Measurements from ENCODE around the gene ATF6B. TPM values are rescaled to one million over a fixed set of nuclear protein-coding genes. Genes with fewer than 3 reads are reported as not detected.

ATF6B gene
- total RNA-seq, 1 experiment from 2014 or later: 45.3 TPM

DNA sequence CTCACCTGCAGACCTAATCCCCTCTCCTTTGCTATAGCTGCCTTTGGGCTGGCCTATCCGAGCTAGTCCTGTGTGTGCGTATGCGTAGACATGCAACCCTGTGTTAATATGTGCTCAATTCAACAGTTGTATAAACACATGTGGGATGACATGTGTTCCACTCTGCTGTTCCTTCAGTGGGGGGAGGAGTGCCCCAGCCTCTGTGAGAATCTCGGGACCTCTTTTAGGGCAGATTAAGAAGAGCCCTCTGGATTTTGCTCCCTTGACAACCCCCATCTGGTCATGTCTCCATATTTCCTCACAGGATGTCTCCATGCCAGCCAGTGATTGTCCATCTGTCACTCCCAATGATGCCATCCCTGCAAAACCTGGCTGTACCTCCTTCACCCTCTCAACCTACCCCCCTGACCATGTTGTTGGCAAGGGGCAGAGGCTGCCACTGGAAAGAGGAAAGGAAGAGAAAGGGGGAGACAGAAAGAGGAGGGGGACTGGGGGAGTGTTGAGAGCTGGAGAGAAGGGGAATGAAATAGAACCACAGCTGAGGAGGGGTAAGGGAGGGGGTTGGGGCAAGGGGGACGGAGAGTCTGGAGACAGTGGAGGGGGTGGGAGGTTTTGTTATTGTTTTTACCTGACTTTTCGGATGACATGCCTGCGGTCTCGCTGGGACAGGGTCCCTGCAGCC is 23.3 kb upstream of the ATF6B start:
- H3T11ph ChIP-seq (ENCODE audit: low read length): no peak overlapping the region
- no peaks in the 10 kb centered on the region; the same call in 1 of the 2 replicates for H3K79me2 ChIP-seq (ENCODE audit: insufficient read depth, low read length)
- H3K79me1 ChIP-seq (ENCODE audit: insufficient read depth, low read depth, low read length, poor library complexity, severe bottlenecking): no peaks in the 10 kb centered on the region
- H2BK12ac ChIP-seq (ENCODE audit: insufficient read length, low read depth, low read length): no peak overlapping the region
- no peak for TF ChIP-seq CTCF (conservative IDR thresholded peaks at IDR 0.05)
- no peak overlapping the region for H3K23ac ChIP-seq (ENCODE audit: insufficient read length, low read depth, low read length)
- H3K9me3 ChIP-seq (ENCODE audit: control insufficient read depth, low read depth, low read length): no peaks in the 10 kb centered on the region
- no peak overlapping the region for H2AFZ ChIP-seq (ENCODE audit: low read length)
- Mint-ChIP-seq H3K27ac (no peak overlapping the region), H3K9me3 (no peaks in the 10 kb centered on the region; a peak in 1 of 5 replicates), H3K36me3 (ENCODE audit: insufficient read depth in 1 of 3, low read depth in 3 of 3) (peaks cover 11 to 15% (median 11%) of the 10 kb centered on the region in 3 experiments; a peak in 6 of 7 replicates), H3K4me1 (peaks cover 41 to 62% of the 10 kb centered on the region in 2 experiments), H3K4me3 (peak overlapping the region; percentile 49 to 98), H3K27me3 (ENCODE audit: low read depth) (peaks cover 4% of the 10 kb centered on the region)
- peak overlapping the region; percentile 81 for H3K4me2 ChIP-seq (ENCODE audit: insufficient read depth, insufficient read length, low read length)
- no peak overlapping the region for H3K56ac ChIP-seq (ENCODE audit: insufficient read length, low read depth, low read length)
- no peak overlapping the region for H2AK5ac ChIP-seq (ENCODE audit: insufficient read length, low read length)
- peaks cover 41% of the 10 kb centered on the region for H3K23me2 ChIP-seq (ENCODE audit: insufficient read length, low read depth, low read length, poor library complexity, severe bottlenecking)
- peaks cover 7% of the 10 kb centered on the region for H3K4me1 ChIP-seq (ENCODE audit: insufficient read depth, low read length)
- no peak overlapping the region for H2BK5ac ChIP-seq (ENCODE audit: insufficient read length, low read length)
- H3K14ac ChIP-seq (ENCODE audit: insufficient read depth, low read length): no peak overlapping the region
- H3K18ac ChIP-seq (ENCODE audit: insufficient read length, low read depth, low read length): no peak overlapping the region
- no peak overlapping the region for H4K8ac ChIP-seq (replicated peaks; ENCODE audit: insufficient read length, low read depth, low read length)
- no peaks in the 10 kb centered on the region; the same call in 1 of the 2 replicates for H3K27me3 ChIP-seq (ENCODE audit: insufficient read depth, low read length)
- H2BK120ac ChIP-seq (ENCODE audit: low read depth, low read length, poor library complexity, severe bottlenecking): no peak overlapping the region
- no peak overlapping the region for H4K91ac ChIP-seq (ENCODE audit: insufficient read length, low read depth, low read length)
- no peak overlapping the region for H2BK15ac ChIP-seq (ENCODE audit: low read depth, low read length)
- WGBS (ENCODE audit: extremely low coverage, insufficient read length, low lambda C conversion rate): no CpG with 5 or more reads among the region's 8 CpGs
- H4K5ac ChIP-seq (ENCODE audit: insufficient read length, low read depth, low read length): no peak overlapping the region
- H3K27ac ChIP-seq (ENCODE audit: insufficient read length, low read depth, low read length): no peak overlapping the region
- DNase-seq: no peak
- no peaks in the 10 kb centered on the region for H4K20me1 ChIP-seq (ENCODE audit: control insufficient read depth, insufficient read depth, insufficient read length)
- H3K4ac ChIP-seq (ENCODE audit: low read depth, low read length): no peak overlapping the region
- no peak overlapping the region for H2BK20ac ChIP-seq (ENCODE audit: low read depth, low read length, poor library complexity, severe bottlenecking)
- no peak overlapping the region for H3K9ac ChIP-seq (ENCODE audit: extremely low read depth, insufficient read length, low read length)

All from H9 (cell line).